ENCODE measurements around the gene MAN1B1.

Gene MAN1B1

DNA sequence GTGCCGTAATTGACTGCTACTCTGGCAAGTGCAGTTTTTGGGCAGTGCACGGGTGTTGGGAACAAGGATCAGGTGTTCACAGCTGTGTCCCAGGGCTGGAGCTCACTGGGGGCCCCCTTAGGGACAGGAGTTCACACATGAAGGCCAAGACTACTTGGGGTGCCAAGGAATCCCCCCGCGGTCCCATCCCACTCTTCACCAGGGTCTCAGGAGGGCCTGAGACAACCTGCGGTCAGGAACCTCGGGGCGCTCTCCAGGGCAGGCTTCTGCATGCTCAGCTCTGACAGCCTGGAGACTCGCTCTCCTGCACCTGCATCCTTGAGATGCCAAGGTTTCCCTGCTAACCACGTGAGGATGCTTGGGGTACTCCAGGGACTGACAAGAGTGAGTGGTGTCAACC, 2.3 kb upstream of the MAN1B1 start:
- DNase-seq (ENCODE audit: low read depth): no peak

DNA sequence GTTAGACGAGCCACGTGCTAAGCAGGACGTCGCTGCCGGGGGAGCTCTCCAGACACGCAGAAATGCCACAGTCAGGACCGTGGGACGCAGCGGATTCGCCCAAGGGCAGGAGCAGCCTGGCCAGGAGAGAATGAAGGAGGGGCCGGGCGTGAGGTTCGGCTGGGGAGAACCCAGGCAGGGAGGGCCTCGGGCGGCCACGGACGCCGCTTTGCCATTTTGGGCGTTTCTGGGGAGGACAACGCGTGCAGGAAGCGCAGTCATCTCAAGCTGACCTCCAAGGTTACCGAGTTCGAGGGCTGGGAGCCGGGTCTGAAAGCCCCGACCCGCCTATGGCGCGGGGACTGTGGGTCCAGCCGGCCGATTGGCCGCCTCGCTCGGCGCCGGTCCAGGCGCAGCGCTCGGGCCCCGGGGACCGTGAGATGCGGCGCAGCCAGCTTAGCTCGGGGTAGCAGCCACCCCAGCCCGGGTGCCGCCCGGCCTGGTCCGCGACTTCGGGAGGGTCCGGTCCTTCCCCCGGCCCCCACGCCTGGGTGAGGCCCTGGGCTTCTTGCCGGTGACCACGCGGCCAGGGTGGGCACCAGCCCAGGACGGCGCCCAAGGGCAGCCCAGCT, 760 bp upstream of the MAN1B1 start:
- no peak for DNase-seq (ENCODE audit: low read depth)

DNA sequence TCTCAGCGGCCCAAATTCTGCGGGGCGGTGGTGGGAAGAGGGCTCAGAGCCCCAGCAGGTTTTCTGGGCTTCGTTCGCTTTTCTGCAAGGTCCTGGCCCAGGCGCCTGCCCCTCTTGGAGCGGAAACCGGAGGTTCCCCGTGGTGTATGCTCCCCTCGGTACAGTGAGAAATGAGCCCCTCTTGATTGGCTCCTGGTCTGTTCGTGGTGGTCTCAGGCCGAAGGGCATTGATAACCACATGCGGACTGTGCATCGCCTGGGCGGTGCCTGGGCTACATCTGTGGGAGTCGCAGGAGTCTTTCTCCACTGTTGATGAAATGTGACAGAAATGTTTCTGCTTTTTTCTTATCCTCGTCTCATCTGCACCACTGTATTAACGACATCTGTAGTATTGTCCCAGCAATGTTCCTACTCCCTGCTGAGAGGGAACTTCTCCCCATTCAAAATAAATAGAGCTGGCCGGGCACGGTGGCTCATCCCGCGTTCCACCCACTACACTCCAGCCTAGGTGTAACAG, 682 bp downstream of the MAN1B1 start:
- DNase-seq (ENCODE audit: low read depth): no peak

DNA sequence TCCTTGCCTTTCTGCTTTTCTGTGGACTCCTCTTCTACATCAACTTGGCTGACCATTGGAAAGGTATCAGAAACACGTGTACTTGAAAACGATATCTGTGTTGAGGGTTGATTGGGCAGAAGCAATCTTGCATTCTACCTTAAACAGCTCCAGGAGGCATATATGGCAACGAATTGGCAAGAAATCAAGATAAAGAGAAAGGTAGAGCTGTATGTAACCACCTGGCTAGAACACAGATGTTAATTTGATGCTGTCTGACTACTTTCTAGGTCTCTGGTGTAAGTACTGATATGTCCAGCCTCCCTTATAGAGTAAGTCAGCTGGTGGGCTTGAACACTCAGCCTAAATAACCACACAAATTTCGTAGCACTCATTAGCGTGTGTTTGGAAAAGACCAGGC, 1.3 kb downstream of the MAN1B1 start:
- no peak for DNase-seq (ENCODE audit: low read depth)

DNA sequence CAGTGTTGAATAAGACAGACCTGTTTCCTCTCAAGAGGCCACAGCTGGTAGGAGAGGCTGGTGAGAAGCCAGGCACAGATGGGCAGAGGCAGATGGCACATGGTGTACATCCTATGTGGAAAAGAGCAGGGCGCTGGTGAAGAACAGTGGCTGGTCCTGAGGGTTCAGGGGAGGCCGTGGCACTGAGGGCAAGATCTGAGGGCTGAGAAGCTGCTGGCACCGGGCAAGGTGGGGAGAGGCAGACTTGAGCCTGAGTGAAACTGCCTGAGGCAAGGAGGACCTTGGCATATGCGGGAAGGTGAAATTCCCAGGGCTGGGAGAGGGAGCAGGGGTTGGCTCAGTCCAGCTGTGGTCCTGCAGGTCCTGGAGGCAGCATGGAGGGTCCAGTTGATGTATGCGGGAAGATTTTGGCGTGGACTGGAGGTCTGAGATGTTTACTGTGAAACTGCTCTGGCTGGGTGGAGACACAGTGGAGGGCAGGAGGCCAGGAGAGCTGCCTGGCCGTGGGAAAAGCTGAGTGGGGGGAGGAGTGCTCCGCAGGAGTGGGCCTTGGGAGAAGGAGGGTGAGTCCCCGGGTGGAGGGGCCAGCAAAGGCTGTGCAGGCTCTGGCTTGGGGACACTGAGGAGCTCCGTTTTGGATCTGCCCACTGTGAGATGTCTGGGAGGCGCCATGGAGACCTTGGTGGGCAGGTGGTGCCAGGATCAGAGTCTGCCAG, 2.6 kb downstream of the MAN1B1 start:
- no peak for DNase-seq (ENCODE audit: low read depth)

DNA sequence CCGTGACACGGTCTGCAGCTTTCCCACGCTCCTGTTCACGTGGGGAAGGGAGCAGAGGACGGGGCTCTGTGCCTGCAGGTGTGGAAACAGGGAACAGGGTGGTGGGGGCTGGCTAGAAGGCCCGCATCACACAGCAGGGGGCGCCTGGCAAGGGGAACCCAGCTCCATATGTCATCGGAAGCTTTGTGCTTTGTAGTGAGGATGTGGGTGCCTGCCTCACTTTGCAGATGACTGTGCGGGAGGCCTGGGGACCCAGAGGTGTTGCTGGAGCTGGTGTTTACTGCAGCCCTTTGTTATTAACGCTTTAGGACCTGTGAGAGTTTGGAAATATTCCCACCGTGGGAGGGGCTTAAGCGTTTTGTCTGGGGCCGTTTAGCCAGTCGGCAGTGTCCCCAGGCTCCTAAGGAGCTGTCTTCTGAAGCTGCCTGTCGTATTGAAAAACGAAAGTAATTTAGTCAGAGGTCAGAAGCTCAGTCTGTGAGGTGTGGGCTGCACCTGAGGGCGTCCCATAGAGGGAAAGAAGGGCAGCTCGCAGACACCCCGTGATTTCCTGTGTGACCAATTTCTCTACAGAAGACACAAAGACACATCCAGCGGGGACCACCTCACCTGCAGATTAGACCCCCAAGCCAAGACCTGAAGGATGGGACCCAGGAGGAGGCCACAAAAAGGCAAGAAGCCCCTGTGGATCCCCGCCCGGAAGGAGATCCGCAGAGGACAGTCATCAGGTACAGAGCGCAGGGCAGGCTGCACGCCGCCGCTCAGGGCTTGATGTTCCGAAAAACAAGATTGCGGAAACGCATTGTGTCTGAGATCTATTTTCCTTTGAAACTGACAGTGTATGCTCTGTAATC, 9.1 kb downstream of the MAN1B1 start:
- DNase-seq (ENCODE audit: low read depth): peak; percentile 79

DNA sequence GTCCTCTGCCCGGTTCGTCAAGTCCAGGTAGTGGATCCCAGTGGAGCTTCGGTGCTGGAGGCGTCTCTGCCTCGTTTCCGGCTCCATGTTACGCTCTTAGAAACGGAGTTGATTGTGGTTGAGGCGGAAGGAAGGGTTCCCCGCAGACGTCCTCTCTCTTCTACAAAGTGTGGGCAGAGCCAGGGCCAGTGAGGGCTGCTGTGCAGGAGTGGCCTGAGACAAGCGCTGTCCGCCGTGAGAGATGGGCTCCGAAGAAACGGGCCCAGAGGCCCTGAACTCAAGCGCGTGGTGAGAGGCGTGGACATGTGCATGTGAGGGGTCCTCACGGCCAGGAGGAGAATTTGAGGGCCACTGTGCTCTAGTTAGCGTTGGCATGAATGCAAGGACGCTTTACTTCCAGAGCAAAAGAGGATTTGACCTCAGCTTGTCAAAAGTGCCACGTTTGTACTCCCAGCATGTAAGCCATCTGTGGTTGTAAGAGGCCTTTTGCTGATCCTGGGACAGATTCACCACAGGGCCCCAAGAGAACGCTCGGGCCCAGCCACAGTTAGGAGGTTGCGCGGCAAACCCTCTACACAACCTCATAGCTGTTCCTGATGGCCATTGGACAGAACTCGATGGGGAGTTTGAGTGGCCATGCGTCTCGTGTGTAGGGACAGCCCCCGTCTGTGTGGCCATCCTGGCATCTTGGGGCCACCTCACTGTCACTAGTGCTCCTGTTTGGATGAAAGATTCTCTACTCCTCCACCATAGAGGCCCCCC, 10.2 kb downstream of the MAN1B1 start:
- DNase-seq (ENCODE audit: low read depth): no peak

DNA sequence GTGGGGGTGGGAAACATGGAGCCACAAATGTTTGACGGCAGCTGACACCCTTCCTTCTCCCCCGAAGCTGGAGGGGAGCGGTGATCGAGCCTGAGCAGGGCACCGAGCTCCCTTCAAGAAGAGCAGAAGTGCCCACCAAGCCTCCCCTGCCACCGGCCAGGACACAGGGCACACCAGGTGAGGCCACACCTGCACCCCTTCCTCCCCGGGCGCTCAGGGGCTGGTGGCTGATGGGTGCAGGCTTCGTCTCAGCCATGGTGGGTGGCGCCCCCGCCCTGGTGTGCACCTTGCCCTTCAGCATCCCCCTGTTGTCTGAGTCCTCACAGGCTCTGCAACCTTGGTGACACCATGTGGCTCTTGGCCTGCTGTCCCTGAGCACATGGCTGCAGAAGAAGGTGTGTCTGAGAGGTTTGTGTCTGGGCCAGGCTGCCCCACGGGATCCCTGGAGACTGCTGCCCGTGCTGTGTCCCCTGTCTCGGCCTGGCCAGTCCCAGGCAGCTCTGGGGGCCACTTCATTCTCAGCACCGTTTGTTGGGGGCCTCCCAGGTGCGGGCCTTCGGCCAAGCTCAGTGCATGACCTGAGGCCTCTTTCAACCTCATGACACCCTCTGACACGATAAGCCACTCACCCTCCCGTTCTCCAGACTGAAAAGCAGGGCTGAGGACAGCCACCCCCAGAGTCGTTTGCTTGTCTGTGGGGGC, 11.1 kb downstream of the MAN1B1 start:
- no peak for DNase-seq (ENCODE audit: low read depth)

DNA sequence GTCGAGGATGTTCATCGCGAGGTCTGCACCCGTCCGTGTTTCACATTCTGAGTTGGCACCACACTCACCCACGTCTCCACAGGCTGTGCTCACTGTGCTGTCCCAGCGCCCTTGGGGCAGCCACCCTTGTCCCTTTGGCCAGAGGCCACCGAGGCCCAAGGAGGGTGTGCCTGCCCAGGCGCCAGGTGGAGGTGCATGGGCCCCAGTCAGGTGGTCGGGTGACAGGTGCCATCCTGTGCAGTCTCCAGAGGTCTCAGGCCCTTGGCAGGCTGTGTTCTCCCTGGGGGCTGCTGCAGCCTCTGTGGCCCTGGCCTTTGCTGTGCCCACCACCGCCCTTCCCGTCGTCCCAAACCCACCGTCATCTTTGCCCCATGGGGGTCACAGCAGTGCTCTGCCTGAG, 12.4 kb downstream of the MAN1B1 start:
- no peak for DNase-seq (ENCODE audit: low read depth)

DNA sequence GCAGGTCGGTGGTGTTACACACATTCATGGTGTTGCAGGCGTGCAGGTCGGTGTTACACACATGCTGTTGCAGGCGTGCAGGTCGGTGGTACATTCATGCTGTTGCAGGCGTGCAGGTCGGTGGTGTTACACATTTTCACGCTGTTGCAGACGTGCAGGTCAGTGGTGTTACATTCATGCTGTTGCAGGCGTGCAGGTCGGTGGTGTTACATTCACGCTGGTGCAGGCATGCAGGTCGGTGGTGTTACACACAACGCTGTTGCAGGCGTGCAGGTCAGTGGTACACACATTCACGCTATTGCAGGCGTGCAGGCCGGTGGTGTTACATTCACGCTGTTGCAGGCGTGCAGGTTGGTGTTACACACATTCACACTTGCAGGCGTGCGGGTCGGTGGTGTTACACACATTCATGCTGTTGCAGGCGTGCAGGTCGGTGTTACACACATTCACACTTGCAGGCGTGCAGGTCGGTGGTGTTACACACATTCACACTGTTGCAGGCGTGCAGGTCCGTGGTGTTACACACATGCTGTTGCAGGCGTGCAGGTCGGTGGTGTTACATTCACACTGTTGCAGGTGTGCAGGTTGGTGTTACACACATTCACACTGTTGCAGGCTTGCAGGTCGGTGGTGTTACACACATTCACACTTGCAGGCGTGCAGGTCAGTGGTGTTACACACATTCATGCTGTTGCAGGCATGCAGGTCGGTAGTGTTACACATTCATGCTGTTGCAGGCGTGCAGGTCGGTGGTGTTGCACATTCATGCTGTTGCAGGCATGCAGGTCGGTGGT, 16.6 kb downstream of the MAN1B1 start:
- DNase-seq (ENCODE audit: low read depth): no peak

DNA sequence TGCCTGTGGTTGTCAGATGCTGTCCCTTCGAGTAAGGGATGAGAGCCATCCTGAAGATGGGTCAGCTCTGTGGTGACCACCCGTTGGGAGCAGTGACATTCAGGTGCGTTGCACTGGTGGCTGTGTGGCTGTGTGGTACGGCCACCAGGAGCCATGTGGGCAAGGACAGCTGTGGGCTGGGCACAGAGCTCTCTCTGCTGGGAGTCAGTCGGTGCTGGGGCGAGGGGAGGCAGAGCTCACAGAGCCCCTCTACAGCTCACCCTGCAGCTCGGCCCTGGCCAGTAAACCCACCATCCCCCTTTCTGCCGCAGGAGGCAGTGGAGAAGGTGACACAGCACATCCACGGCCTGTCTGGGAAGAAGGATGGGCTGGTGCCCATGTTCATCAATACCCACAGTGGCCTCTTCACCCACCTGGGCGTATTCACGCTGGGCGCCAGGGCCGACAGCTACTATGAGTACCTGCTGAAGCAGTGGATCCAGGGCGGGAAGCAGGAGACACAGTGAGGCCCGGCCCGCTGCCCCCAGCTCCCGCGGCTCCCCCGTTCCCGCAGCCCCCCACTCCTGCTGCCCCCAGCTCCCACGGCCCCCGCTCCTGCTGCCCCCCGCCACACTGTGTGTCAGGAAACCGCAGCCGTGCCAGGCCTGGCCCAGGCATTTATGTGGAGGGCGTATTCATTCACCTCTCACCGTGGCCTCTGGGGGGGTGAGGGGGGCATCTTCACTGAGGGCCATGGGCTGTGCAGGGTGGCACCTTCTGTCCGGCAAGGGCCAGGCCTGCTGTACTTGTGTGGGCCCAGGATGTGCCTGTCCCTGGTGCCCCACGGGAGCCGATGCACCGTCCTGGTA, 19.3 kb downstream of the MAN1B1 start:
- no peak for DNase-seq (ENCODE audit: low read depth)

DNA sequence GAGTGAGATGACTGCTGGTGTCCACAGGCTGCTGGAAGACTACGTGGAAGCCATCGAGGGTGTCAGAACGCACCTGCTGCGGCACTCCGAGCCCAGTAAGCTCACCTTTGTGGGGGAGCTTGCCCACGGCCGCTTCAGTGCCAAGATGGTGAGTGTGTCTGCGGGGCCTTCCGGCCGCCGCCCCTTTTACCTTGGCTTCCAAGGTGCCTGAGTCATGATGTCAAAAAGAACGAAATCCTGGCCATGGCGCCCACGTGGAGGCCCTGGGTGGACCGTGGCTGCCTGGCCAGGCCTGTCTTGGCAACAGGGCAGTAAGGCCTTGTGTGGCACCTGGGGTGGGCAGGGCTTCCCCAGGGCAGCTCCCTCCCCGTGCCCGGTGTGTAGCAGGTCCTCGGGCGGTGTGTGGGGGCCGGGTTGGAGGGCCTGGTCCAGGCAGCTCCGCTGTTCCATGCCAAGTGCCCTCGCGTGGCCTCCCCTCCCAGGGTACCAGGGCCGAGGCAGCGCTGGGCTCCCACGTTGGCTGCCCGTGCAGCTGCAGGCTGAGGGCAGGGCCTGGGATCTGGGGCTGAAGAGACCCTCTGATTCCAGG, 20.0 kb downstream of the MAN1B1 start:
- no peak for DNase-seq (ENCODE audit: low read depth)

DNA sequence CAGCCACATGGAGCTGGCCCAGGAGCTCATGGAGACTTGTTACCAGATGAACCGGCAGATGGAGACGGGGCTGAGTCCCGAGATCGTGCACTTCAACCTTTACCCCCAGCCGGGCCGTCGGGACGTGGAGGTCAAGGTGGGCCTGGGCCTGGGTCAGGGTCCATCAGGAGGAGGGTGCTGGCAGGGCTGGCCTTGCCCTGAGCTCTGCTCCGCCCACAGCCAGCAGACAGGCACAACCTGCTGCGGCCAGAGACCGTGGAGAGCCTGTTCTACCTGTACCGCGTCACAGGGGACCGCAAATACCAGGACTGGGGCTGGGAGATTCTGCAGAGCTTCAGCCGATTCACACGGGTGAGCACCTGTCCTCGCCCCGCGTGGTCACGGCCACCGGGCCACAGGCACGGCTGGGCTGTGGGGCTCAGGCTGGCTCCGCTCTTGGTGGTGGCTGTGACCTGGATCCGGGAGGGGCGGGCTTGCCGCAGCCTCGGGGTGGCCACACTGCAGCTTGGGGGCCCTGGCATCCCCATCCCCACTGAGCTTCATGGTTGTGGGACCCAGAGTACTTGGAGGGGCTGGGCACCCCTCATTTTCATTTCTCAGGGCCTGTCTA, 20.6 kb downstream of the MAN1B1 start:
- no peak for DNase-seq (ENCODE audit: low read depth)

DNA sequence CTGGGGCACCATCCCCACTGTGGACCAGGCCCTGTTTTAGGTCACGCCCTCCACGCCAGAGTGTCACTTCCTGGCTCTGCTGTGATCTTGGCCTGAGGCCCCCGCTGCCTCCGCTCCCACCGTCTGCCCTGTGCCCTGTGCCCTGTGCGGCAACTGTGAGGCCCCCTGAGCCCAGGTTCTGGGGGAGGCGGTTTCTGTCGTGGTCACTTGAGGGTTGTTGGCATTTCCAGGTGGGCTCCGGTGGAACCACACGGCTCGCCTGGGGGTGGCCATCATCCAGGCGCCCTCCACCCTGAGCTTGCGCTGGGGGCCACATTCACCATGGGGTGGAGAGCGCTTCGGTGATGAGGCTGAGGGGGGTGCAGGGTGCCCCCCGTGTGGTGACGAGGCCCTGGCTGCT, 21.2 kb downstream of the MAN1B1 start:
- no peak for DNase-seq (ENCODE audit: low read depth)

DNA sequence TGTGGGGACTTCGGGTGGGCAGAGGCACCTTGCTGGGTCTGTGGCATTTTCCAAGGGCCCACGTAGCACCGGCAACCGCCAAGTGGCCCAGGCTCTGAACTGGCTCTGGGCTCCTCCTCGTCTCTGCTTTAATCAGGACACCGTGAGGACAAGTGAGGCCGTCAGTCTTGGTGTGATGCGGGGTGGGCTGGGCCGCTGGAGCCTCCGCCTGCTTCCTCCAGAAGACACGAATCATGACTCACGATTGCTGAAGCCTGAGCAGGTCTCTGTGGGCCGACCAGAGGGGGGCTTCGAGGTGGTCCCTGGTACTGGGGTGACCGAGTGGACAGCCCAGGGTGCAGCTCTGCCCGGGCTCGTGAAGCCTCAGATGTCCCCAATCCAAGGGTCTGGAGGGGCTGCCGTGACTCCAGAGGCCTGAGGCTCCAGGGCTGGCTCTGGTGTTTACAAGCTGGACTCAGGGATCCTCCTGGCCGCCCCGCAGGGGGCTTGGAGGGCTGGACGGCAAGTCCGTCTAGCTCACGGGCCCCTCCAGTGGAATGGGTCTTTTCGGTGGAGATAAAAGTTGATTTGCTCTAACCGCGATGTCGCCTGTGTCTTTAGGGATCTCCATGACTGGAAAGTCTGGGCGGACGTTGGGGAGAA, 21.9 kb downstream of the MAN1B1 start:
- no peak for DNase-seq (ENCODE audit: low read depth)

DNA sequence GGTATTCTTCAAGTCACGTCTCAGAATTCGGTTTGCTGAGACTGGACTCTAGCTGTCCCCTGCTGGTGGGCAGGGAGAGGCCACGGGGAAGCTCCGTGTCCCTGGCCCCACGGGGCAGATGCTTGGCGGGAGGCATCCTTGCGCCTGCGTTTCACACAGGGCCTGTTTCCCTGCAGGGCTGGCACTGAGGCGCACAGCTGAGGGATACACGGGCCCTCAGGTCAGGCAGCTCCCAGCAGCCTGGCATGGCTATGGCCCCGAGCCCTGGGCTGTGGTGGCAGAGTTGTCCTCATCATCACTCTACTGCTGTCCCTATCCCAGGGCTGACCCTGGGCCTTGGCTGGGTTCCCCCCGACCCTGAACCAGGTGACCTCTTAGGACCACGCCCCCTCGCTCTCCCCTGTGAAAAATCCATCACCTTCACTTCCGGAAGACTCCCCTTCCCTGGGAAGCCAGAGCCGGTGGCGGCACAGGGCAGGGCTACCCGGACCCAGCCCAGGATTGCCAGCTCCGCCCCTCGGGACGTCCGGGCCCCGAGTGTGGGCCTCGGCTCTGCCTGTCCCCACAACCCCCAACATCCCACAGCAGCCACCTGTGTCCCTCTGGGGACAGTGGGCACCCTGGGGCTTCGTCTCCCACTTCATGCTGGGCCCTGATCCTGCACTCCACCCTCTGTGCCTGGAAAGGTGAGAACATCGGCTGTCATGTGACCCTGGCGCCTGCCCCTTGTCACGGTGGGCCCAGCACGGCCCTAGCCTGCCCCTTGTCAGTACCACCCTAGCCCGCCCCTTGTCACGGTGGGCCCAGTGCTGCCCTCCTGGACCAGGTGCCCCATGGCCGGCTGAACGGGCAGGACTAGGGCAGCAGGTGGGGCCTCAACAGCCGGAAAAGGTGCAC, 22.7 kb downstream of the MAN1B1 start:
- DNase-seq (ENCODE audit: low read depth): no peak

DNA sequence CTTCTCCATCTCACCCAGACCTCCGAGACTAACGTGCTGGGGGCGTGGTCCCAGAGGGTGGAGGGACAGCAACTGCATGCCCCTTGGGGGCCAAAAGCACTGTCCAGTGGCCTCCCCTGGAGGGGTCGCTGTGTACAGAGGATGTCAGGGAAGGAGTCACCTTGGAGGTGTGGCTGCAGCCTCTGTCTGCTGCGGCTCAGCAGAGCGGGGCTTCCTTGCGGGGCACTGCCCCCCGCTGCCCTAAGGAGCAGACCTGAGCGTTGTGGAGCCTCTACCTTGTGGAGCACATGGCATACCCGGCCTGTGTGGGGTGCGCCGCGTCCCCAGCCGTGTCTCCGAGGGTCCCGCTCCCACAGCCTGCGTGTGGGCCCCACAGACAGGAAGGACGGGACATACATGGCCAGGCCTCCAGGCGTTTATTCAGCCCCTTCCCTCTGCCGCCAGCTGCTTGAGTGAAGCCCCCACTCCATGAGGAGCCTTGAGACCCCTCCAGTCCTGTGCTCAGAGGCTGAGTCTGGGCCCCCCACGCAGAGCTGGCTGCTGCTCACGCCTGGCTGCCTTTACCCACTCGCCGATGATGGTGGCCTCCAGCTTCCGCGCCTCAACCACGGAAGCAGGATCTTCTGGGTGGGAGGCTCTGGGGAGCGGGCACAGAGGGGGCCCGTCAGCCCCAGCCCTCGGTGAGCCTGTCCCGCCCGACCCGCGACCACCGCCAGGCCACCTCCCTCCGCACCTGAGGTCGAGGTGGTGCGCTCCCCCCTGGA, 23.5 kb downstream of the MAN1B1 start:
- DNase-seq (ENCODE audit: low read depth): no peak
